Activated CD8-positive, alpha-beta T cell treated with anti-CD3 and anti-CD28 coated beads for 36 hours (primary cell): ENCODE data around the gene FHAD1. TPM values are rescaled to one million over a fixed set of nuclear protein-coding genes. Genes with fewer than 3 reads are reported as not detected.
"Not testable (repeated sequence)": the region's sequence is repeated elsewhere in the genome, so short reads cannot be mapped to it uniquely, and the experiment has no call there.

Experiments
- ATAC-seq: fragments of 200-7000 bp; cut with Tn5 transposase; one replicate; pipeline ENCODE4 v1.10.0; 2021; ENCODE audit warnings: mild to moderate bottlenecking, moderate library complexity
- CTCF ChIA-PET: fragments of 350-600 bp; sonication (Branson Sonifier 250); formaldehyde crosslinking; loops from one replicate; lab custom pipeline; 2021; ENCODE audit warnings: antibody characterized with exemption; lab: Charles Lee
- POLR2A ChIA-PET: fragments of 350-600 bp; sonication (Branson Sonifier 250); formaldehyde crosslinking; loops from one replicate; lab custom pipeline; 2021; ENCODE audit warnings: antibody characterized with exemption; lab: Charles Lee
- DNase-seq: peaks from one replicate; pipeline ENCODE4 v3.0.0-alpha.2; 2020
- H3K27ac Mint-ChIP-seq: one replicate; pipeline ENCODE4 v1.8.0; 2021; ENCODE audit warnings: mild to moderate bottlenecking, mixed read lengths
- H3K27me3 Mint-ChIP-seq: one replicate; pipeline ENCODE4 v1.8.0; 2021; ENCODE audit warnings: mixed read lengths
- H3K36me3 Mint-ChIP-seq: one replicate; pipeline ENCODE4 v1.8.0; 2021; ENCODE audit warnings: low read depth, mixed read lengths
- H3K4me1 Mint-ChIP-seq: one replicate; pipeline ENCODE4 v1.8.0; 2021; ENCODE audit warnings: low read depth, mixed read lengths
- H3K4me3 Mint-ChIP-seq: one replicate; pipeline ENCODE4 v1.8.0; 2021; ENCODE audit warnings: mild to moderate bottlenecking, moderate library complexity, mixed read lengths
- H3K9me3 Mint-ChIP-seq: one replicate; pipeline ENCODE4 v1.8.0; 2021; ENCODE audit warnings: mixed read lengths
- CTCF ChIP-seq: fragments of 200-600 bp; IDR thresholded peaks from one replicate; pipeline ENCODE4 v1.8.0; 2022; ENCODE audit warnings: antibody characterized with exemption, mild to moderate bottlenecking
- intact Hi-C: fragments of 100-400 bp; cut with micrococcal nuclease; formaldehyde crosslinking; loops from one replicate; pipeline ENCODE4 v1.10.0; 2022
- total RNA-seq, 2 experiments: library from RNA; stranded (reverse); gene quantifications; one replicate each; pipeline ENCODE4 v1.2.3, GENCODE V29; 2021

Gene FHAD1
- total RNA-seq, 2 experiments from 2014 or later: 0.07 to 0.16 TPM

GRCh38 chr1:15383810-15384209, 136.8 kb downstream of the FHAD1 start:
- Mint-ChIP-seq H3K27me3 (peaks cover 18% of the 10 kb centered on the region), H3K36me3 (no peaks in the 10 kb centered on the region), H3K27ac (no peak overlapping the region), H3K4me1 (peaks cover 8% of the 10 kb centered on the region), H3K4me3 (no peak overlapping the region), H3K9me3 (no peaks in the 10 kb centered on the region)
- DNase-seq: no peak
- ChIA-PET CTCF (no interaction called here), POLR2A (no interaction called here)
- intact Hi-C loops: no loop called here
- ATAC-seq: no peak
- TF ChIP-seq CTCF: no peak

- POLR2A ChIA-PET: no interaction called here
- H3K27ac Mint-ChIP-seq: no peak overlapping the region
- CTCF ChIA-PET: no interaction called here
- no peak for TF ChIP-seq CTCF
- no peaks in the 10 kb centered on the region for H3K36me3 Mint-ChIP-seq
- peaks cover 17% of the 10 kb centered on the region for H3K27me3 Mint-ChIP-seq
- no peak for DNase-seq
- no peak for ATAC-seq
- no peaks in the 10 kb centered on the region for H3K9me3 Mint-ChIP-seq
- H3K4me3 Mint-ChIP-seq: no peak overlapping the region
- peaks cover 8% of the 10 kb centered on the region for H3K4me1 Mint-ChIP-seq
- intact Hi-C loops: no loop called here
Measured at GRCh38 chr1:15384301-15384901, 137.4 kb downstream of the FHAD1 start.

GRCh38 chr1:15385420-15385819, 138.4 kb downstream of the FHAD1 start:
- Mint-ChIP-seq H3K27ac (no peak overlapping the region), H3K4me3 (no peak overlapping the region), H3K27me3 (peaks cover 16% of the 10 kb centered on the region), H3K9me3 (no peaks in the 10 kb centered on the region), H3K4me1 (peaks cover 8% of the 10 kb centered on the region), H3K36me3 (no peaks in the 10 kb centered on the region)
- TF ChIP-seq CTCF: no peak
- DNase-seq: no peak
- ATAC-seq: no peak
- CTCF ChIA-PET: interaction anchor here (1.3 kb wide), 2 partner anchors 46 to 62 kb away, joined by 4 to 5 read pairs; no protein-coding TSS in a partner anchor
- intact Hi-C loops: no loop called here
- POLR2A ChIA-PET: interaction anchor here (0.7 to 1.2 kb wide), 2 partner anchors 12 to 50 kb away, joined by 3 read pairs; no protein-coding TSS in a partner anchor

DNA sequence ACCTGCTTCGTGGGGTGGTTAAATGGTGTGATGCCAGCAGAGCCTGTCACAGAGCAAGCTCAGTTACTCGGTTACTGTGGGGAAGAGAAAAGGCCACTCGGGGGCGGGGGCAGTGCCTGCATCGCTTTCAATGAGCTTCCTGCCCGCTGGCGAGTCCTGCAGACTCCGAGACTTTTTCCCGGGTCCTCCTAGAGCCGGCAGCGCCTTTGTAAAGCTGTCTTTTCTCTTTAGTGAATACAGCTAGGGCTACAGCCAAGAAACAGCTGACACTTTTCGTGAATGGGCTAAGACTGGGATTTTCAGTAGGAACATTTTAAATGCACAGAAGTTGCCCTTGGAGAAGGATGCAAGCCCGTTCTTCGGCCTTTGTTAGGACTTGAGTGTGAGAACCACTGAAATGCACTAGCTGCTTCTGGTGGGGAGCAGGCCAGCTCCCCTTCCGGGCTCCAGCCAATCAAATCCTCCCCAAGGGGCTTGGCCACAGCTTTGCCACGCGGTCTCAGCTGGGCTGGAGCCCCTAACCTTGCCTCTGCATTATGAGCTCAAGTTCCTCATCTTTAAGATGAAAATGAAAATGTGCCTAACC, 139.2 kb downstream of the FHAD1 start:
- TF ChIP-seq CTCF: no peak
- no peak overlapping the region for H3K27ac Mint-ChIP-seq
- peaks cover 16% of the 10 kb centered on the region for H3K27me3 Mint-ChIP-seq
- ChIA-PET POLR2A (interaction anchor here (0.7 to 1.2 kb wide), 2 partner anchors 13 to 51 kb away, joined by 3 read pairs; no protein-coding TSS in a partner anchor), CTCF (interaction anchor here (1.0 to 1.4 kb wide), 4 partner anchors 9 to 63 kb away, joined by 3 to 5 read pairs (median 4); no protein-coding TSS in a partner anchor)
- intact Hi-C loops: no loop called here
- ATAC-seq (peak; percentile 70), DNase-seq (peak; percentile 47)
- no peak overlapping the region for H3K4me3 Mint-ChIP-seq
- no peaks in the 10 kb centered on the region for H3K9me3 Mint-ChIP-seq
- peaks cover 8% of the 10 kb centered on the region for H3K4me1 Mint-ChIP-seq
- no peaks in the 10 kb centered on the region for H3K36me3 Mint-ChIP-seq

- ATAC-seq (no peak), DNase-seq (no peak)
- no peak overlapping the region for H3K27ac Mint-ChIP-seq
- ChIA-PET CTCF (no interaction called here), POLR2A (no interaction called here)
- TF ChIP-seq CTCF: no peak
- peaks cover 8% of the 10 kb centered on the region for H3K4me1 Mint-ChIP-seq
- no peaks in the 10 kb centered on the region for H3K36me3 Mint-ChIP-seq
- H3K4me3 Mint-ChIP-seq: no peak overlapping the region
- intact Hi-C loops: no loop called here
- peaks cover 16% of the 10 kb centered on the region for H3K27me3 Mint-ChIP-seq
- H3K9me3 Mint-ChIP-seq: no peaks in the 10 kb centered on the region
Measured at GRCh38 chr1:15388201-15388880, 141.3 kb downstream of the FHAD1 start.

GRCh38 chr1:15389828-15390227, 142.8 kb downstream of the FHAD1 start:
- CTCF ChIA-PET, H3K9me3 Mint-ChIP-seq, H3K27ac Mint-ChIP-seq, POLR2A ChIA-PET, ATAC-seq, H3K4me3 Mint-ChIP-seq, intact Hi-C loops, DNase-seq, H3K36me3 Mint-ChIP-seq, H3K4me1 Mint-ChIP-seq: not testable (repeated sequence)
- peaks cover 12% of the 10 kb centered on the region for H3K27me3 Mint-ChIP-seq
